HEK293 (cell line): ENCODE results near the gene CACNA2D1.

ENCODE experiments used
- CTCF ChIA-PET: fragments of 350-600 bp; formaldehyde crosslinking; extraction: SDS; loops from one replicate; lab custom pipeline; 2021; ENCODE audit warnings: antibody characterized with exemption; lab: Yijun Ruan, JAX
- POLR2A ChIA-PET: fragments of 300-600 bp; formaldehyde crosslinking; extraction: SDS; loops from one replicate; lab custom pipeline; 2020; ENCODE audit warnings: antibody characterized with exemption, inconsistent platforms; lab: Yijun Ruan, JAX
- H3K27ac ChIP-seq: fragments of 200-500 bp; sonication (Bioruptor generic); 2 replicates; pipeline ENCODE4 v1.5.1; 2014; ENCODE audit warnings: low read depth, low read length, control low read depth, inconsistent platforms; ENCODE audit errors: extremely low read depth
- H3K36me3 ChIP-seq, 2 experiments: fragments of 200-500 bp in 1 of 2; sonication (Bioruptor generic) in 1 of 2; 1 replicate in 1 of 2; 2 replicates in 1 of 2; pipeline ENCODE4 v1.5.1; 2014 to 2017; ENCODE audit warnings: inconsistent platforms in 2 of 2, low read length in 2 of 2; ENCODE audit not compliant: control insufficient read depth in 2 of 2, insufficient read depth in 1 of 2
- H3K4me1 ChIP-seq: fragments of 200-500 bp; sonication (Bioruptor generic); 2 replicates; pipeline ENCODE4 v1.5.1; 2014; ENCODE audit warnings: mild to moderate bottlenecking, low read length, inconsistent platforms; ENCODE audit not compliant: control insufficient read depth, insufficient read depth
- H3K4me3 ChIP-seq: 2 replicates; pipeline ENCODE4 v1.5.1; 2011; ENCODE audit warnings: low read depth, mild to moderate bottlenecking, control low read depth, low read length, moderate library complexity
- H3K9me3 ChIP-seq: fragments of 200-500 bp; sonication (Bioruptor generic); 2 replicates; pipeline ENCODE4 v1.5.1; 2014; ENCODE audit warnings: low read depth, low read length, inconsistent platforms; ENCODE audit not compliant: control insufficient read depth, insufficient read depth
- FEZF1 ChIP-seq: fragments of 450-650 bp; formaldehyde crosslinking; IDR thresholded peaks from 2 replicates; pipeline ENCODE4 v1.5.1; 2016; ENCODE audit warnings: missing biosample characterization, missing genetic modification characterization
- GLIS2 ChIP-seq: fragments of 450-650 bp; formaldehyde crosslinking; IDR thresholded peaks from 2 replicates; pipeline ENCODE4 v1.5.1; 2016; ENCODE audit warnings: missing biosample characterization, missing genetic modification characterization
- RBAK ChIP-seq: fragments of 450-650 bp; formaldehyde crosslinking; IDR thresholded peaks from 2 replicates; pipeline ENCODE4 v1.5.1; 2016; ENCODE audit warnings: missing biosample characterization, missing genetic modification characterization
- SP3 ChIP-seq: fragments of 450-650 bp; formaldehyde crosslinking; IDR thresholded peaks from 2 replicates; pipeline ENCODE4 v1.5.1; 2016; ENCODE audit warnings: missing biosample characterization, missing genetic modification characterization
- ZBTB48 ChIP-seq: fragments of 450-650 bp; formaldehyde crosslinking; IDR thresholded peaks from 2 replicates; pipeline ENCODE4 v1.5.1; 2016; ENCODE audit warnings: missing biosample characterization, missing genetic modification characterization
- ZNF155 ChIP-seq: fragments of 450-650 bp; formaldehyde crosslinking; IDR thresholded peaks from 2 replicates; pipeline ENCODE4 v1.5.1; 2016; ENCODE audit warnings: missing biosample characterization, missing genetic modification characterization
- ZNF157 ChIP-seq: fragments of 450-650 bp; formaldehyde crosslinking; IDR thresholded peaks from 2 replicates; pipeline ENCODE4 v1.5.1; 2016; ENCODE audit warnings: missing biosample characterization, missing genetic modification characterization
- ZNF394 ChIP-seq: fragments of 450-650 bp; formaldehyde crosslinking; IDR thresholded peaks from 2 replicates; pipeline ENCODE4 v1.5.1; 2016; ENCODE audit warnings: missing biosample characterization, missing genetic modification characterization, mild to moderate bottlenecking, moderate library complexity, borderline replicate concordance
- ZNF600 ChIP-seq: fragments of 450-650 bp; formaldehyde crosslinking; IDR thresholded peaks from 2 replicates; pipeline ENCODE4 v1.5.1; 2016; ENCODE audit warnings: missing biosample characterization, missing genetic modification characterization
- ZNF626 ChIP-seq: fragments of 450-650 bp; sonication (Bioruptor Pico); formaldehyde crosslinking; IDR thresholded peaks from 2 replicates; pipeline ENCODE4 v1.5.1; 2018; ENCODE audit warnings: missing biosample characterization, missing genetic modification characterization, inconsistent platforms
- ZNF76 ChIP-seq: fragments of 450-650 bp; formaldehyde crosslinking; IDR thresholded peaks from 2 replicates; pipeline ENCODE4; 2016; ENCODE audit warnings: low read depth, missing biosample characterization, missing genetic modification characterization, borderline replicate concordance
- ZSCAN23 ChIP-seq: fragments of 450-650 bp; formaldehyde crosslinking; IDR thresholded peaks from 2 replicates; pipeline ENCODE4 v1.5.1; 2016; ENCODE audit warnings: missing biosample characterization, missing genetic modification characterization
- TF ChIP-seq, protein P1 (sequence below): fragments of 450-650 bp; formaldehyde crosslinking; IDR thresholded peaks from 2 replicates; pipeline ENCODE4 v1.5.1; 2017; ENCODE audit warnings: missing biosample characterization, missing genetic modification characterization
- TF ChIP-seq, protein P2 (sequence below): fragments of 450-650 bp; formaldehyde crosslinking; IDR thresholded peaks from 2 replicates; pipeline ENCODE4 v1.5.1; 2016; ENCODE audit warnings: missing biosample characterization, missing genetic modification characterization
- TF ChIP-seq, protein P3 (sequence below): fragments of 450-650 bp; formaldehyde crosslinking; IDR thresholded peaks from 2 replicates; pipeline ENCODE4 v1.5.1; 2016; ENCODE audit warnings: missing biosample characterization, missing genetic modification characterization
- TF ChIP-seq, protein P4 (sequence below): fragments of 450-650 bp; formaldehyde crosslinking; conservative IDR thresholded peaks from 2 replicates; pipeline ENCODE4 v1.5.1; 2016; ENCODE audit warnings: low read depth, missing biosample characterization, missing genetic modification characterization
- TF ChIP-seq, protein P5 (sequence below): fragments of 450-650 bp; formaldehyde crosslinking; IDR thresholded peaks from 2 replicates; pipeline ENCODE4 v1.5.1; 2016; ENCODE audit warnings: missing biosample characterization, missing genetic modification characterization
- TF ChIP-seq, protein P6 (sequence below): sonication (generic); formaldehyde crosslinking; IDR thresholded peaks from 2 replicates; pipeline ENCODE4 v1.8.1; 2022; ENCODE audit warnings: mild to moderate bottlenecking, moderate library complexity, missing genetic modification reagents
- TF ChIP-seq, protein P7 (sequence below): fragments of 450-650 bp; formaldehyde crosslinking; IDR thresholded peaks from 2 replicates; pipeline ENCODE4 v1.5.1; 2016; ENCODE audit warnings: missing biosample characterization, missing genetic modification characterization

CACNA2D1 gene

DNA sequence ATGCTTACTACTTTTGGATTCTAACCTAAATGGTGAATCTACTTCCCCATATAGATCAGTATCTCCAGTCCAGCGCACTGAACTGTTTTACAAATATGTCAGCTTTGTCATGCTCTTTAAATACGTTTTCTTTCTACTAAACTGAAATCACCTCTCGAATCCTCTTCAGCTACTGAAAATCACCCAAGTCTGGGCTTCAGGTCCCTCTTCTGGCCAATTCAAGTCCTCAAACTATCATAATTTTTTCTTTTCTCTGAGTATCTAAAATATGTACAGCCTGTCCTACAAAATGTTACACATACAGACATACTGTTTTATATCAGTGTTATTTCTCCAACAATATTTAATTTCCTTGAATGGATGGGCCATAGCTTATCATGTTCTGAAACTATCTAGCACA lies 84.2 kb downstream of the CACNA2D1 start:
- no peak overlapping the region for H3K27ac ChIP-seq
- no peak overlapping the region for H3K4me3 ChIP-seq
- H3K9me3 ChIP-seq, result no peaks in the 10 kb centered on the region
- CTCF ChIA-PET, result interaction anchor here (0.6 to 0.7 kb wide), 4 partner anchors 17 to 122 kb away, joined by 3 to 4 read pairs (median 4); no protein-coding TSS in a partner anchor
- TF ChIP-seq ZBTB48 (no peak), ZNF76 (tag by site-specific recombination) (no peak), GLIS2 (tag by site-specific recombination) (no peak), SP3 (tag by site-specific recombination) (no peak), ZNF600 (tag by site-specific recombination) (no peak), ZNF157 (tag by site-specific recombination) (no peak), RBAK (tag by site-specific recombination) (no peak), FEZF1 (tag by site-specific recombination) (no peak), ZNF394 (tag by site-specific recombination) (no peak), ZSCAN23 (tag by site-specific recombination) (no peak), ZNF155 (no peak), ZNF626 (tag by site-specific recombination) (no peak)
- TF ChIP-seq, protein P1, sequence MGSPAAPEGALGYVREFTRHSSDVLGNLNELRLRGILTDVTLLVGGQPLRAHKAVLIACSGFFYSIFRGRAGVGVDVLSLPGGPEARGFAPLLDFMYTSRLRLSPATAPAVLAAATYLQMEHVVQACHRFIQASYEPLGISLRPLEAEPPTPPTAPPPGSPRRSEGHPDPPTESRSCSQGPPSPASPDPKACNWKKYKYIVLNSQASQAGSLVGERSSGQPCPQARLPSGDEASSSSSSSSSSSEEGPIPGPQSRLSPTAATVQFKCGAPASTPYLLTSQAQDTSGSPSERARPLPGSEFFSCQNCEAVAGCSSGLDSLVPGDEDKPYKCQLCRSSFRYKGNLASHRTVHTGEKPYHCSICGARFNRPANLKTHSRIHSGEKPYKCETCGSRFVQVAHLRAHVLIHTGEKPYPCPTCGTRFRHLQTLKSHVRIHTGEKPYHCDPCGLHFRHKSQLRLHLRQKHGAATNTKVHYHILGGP, result no peak
- TF ChIP-seq, protein P2, sequence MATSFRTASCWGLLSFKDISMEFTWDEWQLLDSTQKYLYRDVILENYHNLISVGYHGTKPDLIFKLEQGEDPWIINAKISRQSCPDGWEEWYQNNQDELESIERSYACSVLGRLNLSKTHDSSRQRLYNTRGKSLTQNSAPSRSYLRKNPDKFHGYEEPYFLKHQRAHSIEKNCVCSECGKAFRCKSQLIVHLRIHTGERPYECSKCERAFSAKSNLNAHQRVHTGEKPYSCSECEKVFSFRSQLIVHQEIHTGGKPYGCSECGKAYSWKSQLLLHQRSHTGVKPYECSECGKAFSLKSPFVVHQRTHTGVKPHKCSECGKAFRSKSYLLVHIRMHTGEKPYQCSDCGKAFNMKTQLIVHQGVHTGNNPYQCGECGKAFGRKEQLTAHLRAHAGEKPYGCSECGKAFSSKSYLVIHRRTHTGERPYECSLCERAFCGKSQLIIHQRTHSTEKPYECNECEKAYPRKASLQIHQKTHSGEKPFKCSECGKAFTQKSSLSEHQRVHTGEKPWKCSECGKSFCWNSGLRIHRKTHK (tag by site-specific recombination), result no peak
- TF ChIP-seq, protein P3, sequence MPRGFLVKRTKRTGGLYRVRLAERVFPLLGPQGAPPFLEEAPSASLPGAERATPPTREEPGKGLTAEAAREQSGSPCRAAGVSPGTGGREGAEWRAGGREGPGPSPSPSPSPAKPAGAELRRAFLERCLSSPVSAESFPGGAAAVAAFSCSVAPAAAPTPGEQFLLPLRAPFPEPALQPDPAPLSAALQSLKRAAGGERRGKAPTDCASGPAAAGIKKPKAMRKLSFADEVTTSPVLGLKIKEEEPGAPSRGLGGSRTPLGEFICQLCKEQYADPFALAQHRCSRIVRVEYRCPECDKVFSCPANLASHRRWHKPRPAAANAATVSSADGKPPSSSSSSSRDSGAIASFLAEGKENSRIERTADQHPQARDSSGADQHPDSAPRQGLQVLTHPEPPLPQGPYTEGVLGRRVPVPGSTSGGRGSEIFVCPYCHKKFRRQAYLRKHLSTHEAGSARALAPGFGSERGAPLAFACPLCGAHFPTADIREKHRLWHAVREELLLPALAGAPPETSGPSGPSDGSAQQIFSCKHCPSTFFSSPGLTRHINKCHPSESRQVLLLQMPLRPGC (tag by site-specific recombination), result no peak
- TF ChIP-seq, protein P4, sequence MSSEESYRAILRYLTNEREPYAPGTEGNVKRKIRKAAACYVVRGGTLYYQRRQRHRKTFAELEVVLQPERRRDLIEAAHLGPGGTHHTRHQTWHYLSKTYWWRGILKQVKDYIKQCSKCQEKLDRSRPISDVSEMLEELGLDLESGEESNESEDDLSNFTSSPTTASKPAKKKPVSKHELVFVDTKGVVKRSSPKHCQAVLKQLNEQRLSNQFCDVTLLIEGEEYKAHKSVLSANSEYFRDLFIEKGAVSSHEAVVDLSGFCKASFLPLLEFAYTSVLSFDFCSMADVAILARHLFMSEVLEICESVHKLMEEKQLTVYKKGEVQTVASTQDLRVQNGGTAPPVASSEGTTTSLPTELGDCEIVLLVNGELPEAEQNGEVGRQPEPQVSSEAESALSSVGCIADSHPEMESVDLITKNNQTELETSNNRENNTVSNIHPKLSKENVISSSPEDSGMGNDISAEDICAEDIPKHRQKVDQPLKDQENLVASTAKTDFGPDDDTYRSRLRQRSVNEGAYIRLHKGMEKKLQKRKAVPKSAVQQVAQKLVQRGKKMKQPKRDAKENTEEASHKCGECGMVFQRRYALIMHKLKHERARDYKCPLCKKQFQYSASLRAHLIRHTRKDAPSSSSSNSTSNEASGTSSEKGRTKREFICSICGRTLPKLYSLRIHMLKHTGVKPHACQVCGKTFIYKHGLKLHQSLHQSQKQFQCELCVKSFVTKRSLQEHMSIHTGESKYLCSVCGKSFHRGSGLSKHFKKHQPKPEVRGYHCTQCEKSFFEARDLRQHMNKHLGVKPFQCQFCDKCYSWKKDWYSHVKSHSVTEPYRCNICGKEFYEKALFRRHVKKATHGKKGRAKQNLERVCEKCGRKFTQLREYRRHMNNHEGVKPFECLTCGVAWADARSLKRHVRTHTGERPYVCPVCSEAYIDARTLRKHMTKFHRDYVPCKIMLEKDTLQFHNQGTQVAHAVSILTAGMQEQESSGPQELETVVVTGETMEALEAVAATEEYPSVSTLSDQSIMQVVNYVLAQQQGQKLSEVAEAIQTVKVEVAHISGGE (tag by site-specific recombination), result no peak
- TF ChIP-seq, protein P5, sequence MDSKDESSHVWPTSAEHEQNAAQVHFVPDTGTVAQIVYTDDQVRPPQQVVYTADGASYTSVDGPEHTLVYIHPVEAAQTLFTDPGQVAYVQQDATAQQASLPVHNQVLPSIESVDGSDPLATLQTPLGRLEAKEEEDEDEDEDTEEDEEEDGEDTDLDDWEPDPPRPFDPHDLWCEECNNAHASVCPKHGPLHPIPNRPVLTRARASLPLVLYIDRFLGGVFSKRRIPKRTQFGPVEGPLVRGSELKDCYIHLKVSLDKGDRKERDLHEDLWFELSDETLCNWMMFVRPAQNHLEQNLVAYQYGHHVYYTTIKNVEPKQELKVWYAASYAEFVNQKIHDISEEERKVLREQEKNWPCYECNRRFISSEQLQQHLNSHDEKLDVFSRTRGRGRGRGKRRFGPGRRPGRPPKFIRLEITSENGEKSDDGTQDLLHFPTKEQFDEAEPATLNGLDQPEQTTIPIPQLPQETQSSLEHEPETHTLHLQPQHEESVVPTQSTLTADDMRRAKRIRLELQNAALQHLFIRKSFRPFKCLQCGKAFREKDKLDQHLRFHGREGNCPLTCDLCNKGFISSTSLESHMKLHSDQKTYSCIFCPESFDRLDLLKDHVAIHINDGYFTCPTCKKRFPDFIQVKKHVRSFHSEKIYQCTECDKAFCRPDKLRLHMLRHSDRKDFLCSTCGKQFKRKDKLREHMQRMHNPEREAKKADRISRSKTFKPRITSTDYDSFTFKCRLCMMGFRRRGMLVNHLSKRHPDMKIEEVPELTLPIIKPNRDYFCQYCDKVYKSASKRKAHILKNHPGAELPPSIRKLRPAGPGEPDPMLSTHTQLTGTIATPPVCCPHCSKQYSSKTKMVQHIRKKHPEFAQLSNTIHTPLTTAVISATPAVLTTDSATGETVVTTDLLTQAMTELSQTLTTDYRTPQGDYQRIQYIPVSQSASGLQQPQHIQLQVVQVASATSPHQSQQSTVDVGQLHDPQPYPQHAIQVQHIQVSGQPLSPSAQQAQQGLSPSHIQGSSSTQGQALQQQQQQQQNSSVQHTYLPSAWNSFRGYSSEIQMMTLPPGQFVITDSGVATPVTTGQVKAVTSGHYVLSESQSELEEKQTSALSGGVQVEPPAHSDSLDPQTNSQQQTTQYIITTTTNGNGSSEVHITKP (tag by site-specific recombination), result no peak
- TF ChIP-seq, protein P6, sequence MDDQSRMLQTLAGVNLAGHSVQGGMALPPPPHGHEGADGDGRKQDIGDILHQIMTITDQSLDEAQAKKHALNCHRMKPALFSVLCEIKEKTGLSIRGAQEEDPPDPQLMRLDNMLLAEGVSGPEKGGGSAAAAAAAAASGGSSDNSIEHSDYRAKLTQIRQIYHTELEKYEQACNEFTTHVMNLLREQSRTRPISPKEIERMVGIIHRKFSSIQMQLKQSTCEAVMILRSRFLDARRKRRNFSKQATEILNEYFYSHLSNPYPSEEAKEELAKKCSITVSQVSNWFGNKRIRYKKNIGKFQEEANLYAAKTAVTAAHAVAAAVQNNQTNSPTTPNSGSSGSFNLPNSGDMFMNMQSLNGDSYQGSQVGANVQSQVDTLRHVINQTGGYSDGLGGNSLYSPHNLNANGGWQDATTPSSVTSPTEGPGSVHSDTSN, result no peak
- TF ChIP-seq, protein P7, sequence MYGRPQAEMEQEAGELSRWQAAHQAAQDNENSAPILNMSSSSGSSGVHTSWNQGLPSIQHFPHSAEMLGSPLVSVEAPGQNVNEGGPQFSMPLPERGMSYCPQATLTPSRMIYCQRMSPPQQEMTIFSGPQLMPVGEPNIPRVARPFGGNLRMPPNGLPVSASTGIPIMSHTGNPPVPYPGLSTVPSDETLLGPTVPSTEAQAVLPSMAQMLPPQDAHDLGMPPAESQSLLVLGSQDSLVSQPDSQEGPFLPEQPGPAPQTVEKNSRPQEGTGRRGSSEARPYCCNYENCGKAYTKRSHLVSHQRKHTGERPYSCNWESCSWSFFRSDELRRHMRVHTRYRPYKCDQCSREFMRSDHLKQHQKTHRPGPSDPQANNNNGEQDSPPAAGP, result no peak
- TF ChIP-seq, all 188 proteins: peak for 0
- H3K4me1 ChIP-seq, result no peaks in the 10 kb centered on the region; the same call in 1 of the 2 replicates
- no peaks in the 10 kb centered on the region for H3K36me3 ChIP-seq
- POLR2A ChIA-PET, result no interaction called here
